Uterus (tissue), 2 donors: Measurements from ENCODE around the gene SLC25A22.

Experiments
- CTCF ChIP-seq, 4 experiments: fragments of 200-600 bp in 2 of 4; fragments of 450-650 bp in 2 of 4; sonication (generic) in 2 of 4; IDR thresholded peaks; one replicate each; pipeline ENCODE4 v1.5.1; 2016 to 2019; ENCODE audit warnings: antibody characterized with exemption in 4 of 4, mild to moderate bottlenecking in 2 of 4, moderate library complexity in 1 of 4
- POLR2A ChIP-seq, 2 donors: fragments of 450-650 bp; IDR thresholded peaks; one replicate each; pipeline ENCODE4 v1.6.1; 2016; ENCODE audit warnings: antibody characterized with exemption in 2 of 2, mild to moderate bottlenecking in 1 of 2, moderate library complexity in 1 of 2

- no peak for TF ChIP-seq POLR2A (IDR thresholded peaks at IDR 0.05)
- TF ChIP-seq CTCF (IDR thresholded peaks at IDR 0.05) = no peak
These were observed 3.1 kb downstream of the SLC25A22 start for GRCh38 chr11:794766-795633.
